B cell (primary cell): ENCODE measurements around the gene SDSL. TPM values are rescaled to one million over a fixed set of nuclear protein-coding genes. Genes with fewer than 3 reads are reported as not detected.

Experiments
- ATAC-seq: fragments of 200-7000 bp; cut with Tn5 transposase; one replicate; pipeline ENCODE4 v1.10.0; 2021; ENCODE audit warnings: low read depth, mild to moderate bottlenecking, moderate number of reproducible peaks, moderate library complexity
- CTCF ChIA-PET: fragments of 350-600 bp; sonication (Branson Sonifier 250); formaldehyde crosslinking; loops from one replicate; lab custom pipeline; 2021; ENCODE audit warnings: antibody characterized with exemption, inconsistent platforms; lab: Charles Lee
- POLR2A ChIA-PET: fragments of 350-600 bp; sonication (Branson Sonifier 250); formaldehyde crosslinking; loops from one replicate; lab custom pipeline; 2021; ENCODE audit warnings: antibody characterized with exemption; lab: Charles Lee
- DNase-seq: peaks from one replicate; pipeline ENCODE4 v3.0.0; 2013
- H2AFZ ChIP-seq: 2 replicates; pipeline ENCODE4 v1.6.1; 2012; ENCODE audit warnings: mild to moderate bottlenecking, low read depth, low read length; ENCODE audit not compliant: insufficient read depth, poor library complexity, severe bottlenecking
- H3K27ac ChIP-seq, 2 donors: 1 replicate in 1 of 2; 2 replicates in 1 of 2; pipeline ENCODE4 v1.5.1; 2012 to 2013; ENCODE audit warnings: low read length in 2 of 2, mild to moderate bottlenecking in 2 of 2, moderate library complexity in 1 of 2
- H3K27me3 ChIP-seq, 4 experiments: fragments of 200-600 bp in 1 of 4; sonication (generic) in 1 of 4; replicated peaks in 1 of 4; 1 replicate in 2 of 4; 2 replicates in 2 of 4; pipeline versions ENCODE4 v1.6.1 to v1.7.0; 2013 to 2016; ENCODE audit warnings: low read length in 3 of 4, mild to moderate bottlenecking in 2 of 4, mixed read lengths in 1 of 4, moderate library complexity in 1 of 4; ENCODE audit not compliant: insufficient read depth in 4 of 4, control insufficient read depth in 3 of 4; ENCODE audit errors: control extremely low read depth in 1 of 4
- H3K36me3 ChIP-seq, 2 experiments: replicated peaks in 1 of 2; 1 replicate in 1 of 2; 2 replicates in 1 of 2; pipeline versions ENCODE4 v1.6.1 to v1.7.1; 2013; ENCODE audit warnings: low read length in 1 of 2; ENCODE audit not compliant: insufficient read depth in 2 of 2, control insufficient read depth in 1 of 2; ENCODE audit errors: control extremely low read depth in 1 of 2, extremely low read depth in 1 of 2
- H3K4me1 ChIP-seq, 2 donors: fragments of 200-600 bp in 1 of 2; sonication (generic) in 1 of 2; 1 replicate in 1 of 2; 2 replicates in 1 of 2; pipeline versions ENCODE4 v1.5.1 to v1.6.1; 2013 to 2017; ENCODE audit warnings: low read length in 2 of 2; ENCODE audit not compliant: control insufficient read depth in 2 of 2, insufficient read depth in 2 of 2
- H3K4me2 ChIP-seq: replicated peaks from 2 replicates; pipeline ENCODE3; 2012; ENCODE audit warnings: mild to moderate bottlenecking, low read depth, low read length; ENCODE audit not compliant: poor library complexity, severe bottlenecking
- H3K4me3 ChIP-seq, 5 experiments: fragments of 200-600 bp in 1 of 5; sonication (generic) in 1 of 5; 1 replicate in 3 of 5; 2 replicates in 2 of 5; pipeline versions ENCODE4 v1.5.1 to v1.7.0; 2011 to 2016; ENCODE audit warnings: low read length in 4 of 5, mild to moderate bottlenecking in 4 of 5, low read depth in 2 of 5, control low read depth in 1 of 5, moderate library complexity in 1 of 5; ENCODE audit not compliant: insufficient read depth in 1 of 5; ENCODE audit errors: control extremely low read depth in 1 of 5, extremely low read depth in 1 of 5
- H3K79me2 ChIP-seq: fragments of 200-600 bp; sonication (generic); one replicate; pipeline ENCODE4 v1.6.0; 2016; ENCODE audit warnings: low read length; ENCODE audit not compliant: control insufficient read depth, insufficient read depth
- H3K9ac ChIP-seq: fragments of 200-600 bp; sonication (generic); 2 replicates; pipeline ENCODE4 v1.6.1; 2017; ENCODE audit warnings: mild to moderate bottlenecking, low read length, moderate library complexity
- H3K9me3 ChIP-seq, 3 donors: one replicate each; pipeline versions ENCODE4 v1.6.1 to v1.7.1; 2013; ENCODE audit warnings: low read length in 2 of 3; ENCODE audit not compliant: control insufficient read depth in 2 of 3, insufficient read depth in 1 of 3; ENCODE audit errors: control extremely low read depth in 1 of 3
- H4K20me1 ChIP-seq: 2 replicates; pipeline ENCODE4 v1.6.0; 2012; ENCODE audit warnings: mild to moderate bottlenecking, low read length; ENCODE audit not compliant: insufficient read depth, control insufficient read depth, poor library complexity, severe bottlenecking
- H3K27ac Mint-ChIP-seq: one replicate; pipeline ENCODE4 v1.8.0; 2021; ENCODE audit warnings: mixed read lengths
- H3K27me3 Mint-ChIP-seq: one replicate; pipeline ENCODE4 v1.8.0; 2021; ENCODE audit warnings: mixed read lengths
- H3K4me1 Mint-ChIP-seq: one replicate; pipeline ENCODE4 v1.8.0; 2021; ENCODE audit warnings: mixed read lengths
- H3K4me3 Mint-ChIP-seq: one replicate; pipeline ENCODE4 v1.8.0; 2021; ENCODE audit warnings: mixed read lengths
- H3K9me3 Mint-ChIP-seq: one replicate; pipeline ENCODE4 v1.8.0; 2022; ENCODE audit warnings: mixed read lengths; ENCODE audit not compliant: insufficient read depth
- EZH2 ChIP-seq: IDR thresholded peaks from 2 replicates; pipeline ENCODE4 v1.6.1; 2012; ENCODE audit warnings: borderline replicate concordance, low read depth, mild to moderate bottlenecking, moderate library complexity, low read length; ENCODE audit not compliant: insufficient read depth, poor library complexity, severe bottlenecking
- WGBS: methylation state at CpG from one replicate; pipeline ENCODE4 v1.1.5; 2013; ENCODE audit warnings: missing lambda C conversion rate; ENCODE audit not compliant: insufficient coverage; 5-methylcytosine and 5-hydroxymethylcytosine counted together
- intact Hi-C: fragments of 100-400 bp; cut with micrococcal nuclease; formaldehyde crosslinking; loops from one replicate; pipeline ENCODE4 v1.10.0; 2022
- polyA plus RNA-seq: library from polyadenylated mRNA; depleted of rRNA; stranded (reverse); fragments of >200 nt; gene quantifications from 2 replicates; pipeline ENCODE4 v1.2.3, GENCODE V29; 2012
- total RNA-seq, 2 donors: library from RNA; stranded (reverse); fragments of 120-200 nt in 1 of 2; gene quantifications; 1 replicate in 1 of 2; 2 replicates in 1 of 2; pipeline versions ENCODE4 v1.2.3 to v1.2.4, GENCODE V29; 2013 to 2022
- TF ChIP-seq, protein P1 (sequence below): fragments of 200-600 bp; IDR thresholded peaks from one replicate; pipeline ENCODE4 v1.8.0; 2022; ENCODE audit warnings: antibody characterized with exemption, mild to moderate bottlenecking

Gene SDSL
- total and polyA plus RNA-seq, 2 donors (not counting 1 experiment from before 2014, with no cell fraction given), result 0.15 to 0.64 TPM

DNA sequence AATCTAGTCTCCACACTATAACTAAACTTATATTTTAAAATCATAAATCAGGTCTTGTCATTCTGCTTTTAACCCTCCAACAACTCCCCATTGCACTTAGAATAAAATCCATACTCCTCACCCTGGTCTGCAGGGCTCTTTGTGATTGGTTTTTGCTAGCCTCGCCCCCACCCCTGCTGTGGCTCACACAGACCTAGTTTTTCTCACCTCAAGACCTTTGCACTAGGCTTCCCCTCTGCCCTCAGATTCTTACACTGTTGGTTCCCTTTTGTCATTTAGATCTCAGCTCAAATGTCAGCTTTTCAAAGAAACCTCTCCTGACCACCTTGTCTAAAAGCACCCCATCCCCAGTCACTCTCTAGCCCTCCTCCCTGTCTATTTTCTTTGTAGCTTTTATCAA lies 60.2 kb downstream of the SDSL start:
- H3K27ac Mint-ChIP-seq, result no peak overlapping the region
- intact Hi-C loops, result no loop called here
- H3K9me3 ChIP-seq, result peaks cover 0 to 25% (median 0%) of the 10 kb centered on the region in 3 donors
- no peak for ATAC-seq
- no peak overlapping the region for H2AFZ ChIP-seq
- WGBS, result 0% methylated on average over 1 of the region's 1 CpG
- ChIA-PET CTCF (no interaction called here), POLR2A (no interaction called here)
- peaks cover 82% of the 10 kb centered on the region for H3K27me3 Mint-ChIP-seq
- no peaks in the 10 kb centered on the region for H4K20me1 ChIP-seq
- peaks cover 0 to 62% (median 47%) of the 10 kb centered on the region in 4 experiments for H3K27me3 ChIP-seq
- H3K36me3 ChIP-seq, result no peaks in the 10 kb centered on the region
- peaks cover 2% of the 10 kb centered on the region for H3K9me3 Mint-ChIP-seq
- H3K79me2 ChIP-seq, result no peaks in the 10 kb centered on the region
- no peak for DNase-seq
- H3K4me3 Mint-ChIP-seq, result no peak overlapping the region
- no peak for TF ChIP-seq EZH2
- TF ChIP-seq, protein P1, sequence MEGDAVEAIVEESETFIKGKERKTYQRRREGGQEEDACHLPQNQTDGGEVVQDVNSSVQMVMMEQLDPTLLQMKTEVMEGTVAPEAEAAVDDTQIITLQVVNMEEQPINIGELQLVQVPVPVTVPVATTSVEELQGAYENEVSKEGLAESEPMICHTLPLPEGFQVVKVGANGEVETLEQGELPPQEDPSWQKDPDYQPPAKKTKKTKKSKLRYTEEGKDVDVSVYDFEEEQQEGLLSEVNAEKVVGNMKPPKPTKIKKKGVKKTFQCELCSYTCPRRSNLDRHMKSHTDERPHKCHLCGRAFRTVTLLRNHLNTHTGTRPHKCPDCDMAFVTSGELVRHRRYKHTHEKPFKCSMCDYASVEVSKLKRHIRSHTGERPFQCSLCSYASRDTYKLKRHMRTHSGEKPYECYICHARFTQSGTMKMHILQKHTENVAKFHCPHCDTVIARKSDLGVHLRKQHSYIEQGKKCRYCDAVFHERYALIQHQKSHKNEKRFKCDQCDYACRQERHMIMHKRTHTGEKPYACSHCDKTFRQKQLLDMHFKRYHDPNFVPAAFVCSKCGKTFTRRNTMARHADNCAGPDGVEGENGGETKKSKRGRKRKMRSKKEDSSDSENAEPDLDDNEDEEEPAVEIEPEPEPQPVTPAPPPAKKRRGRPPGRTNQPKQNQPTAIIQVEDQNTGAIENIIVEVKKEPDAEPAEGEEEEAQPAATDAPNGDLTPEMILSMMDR, result no peak
- no peaks in the 10 kb centered on the region for H3K4me1 ChIP-seq
- no peaks in the 10 kb centered on the region for H3K4me1 Mint-ChIP-seq
- H3K4me2 ChIP-seq, result no peak overlapping the region
- no peak overlapping the region for H3K27ac ChIP-seq
- H3K9ac ChIP-seq, result no peak overlapping the region
- H3K4me3 ChIP-seq, result no peak overlapping the region

DNA sequence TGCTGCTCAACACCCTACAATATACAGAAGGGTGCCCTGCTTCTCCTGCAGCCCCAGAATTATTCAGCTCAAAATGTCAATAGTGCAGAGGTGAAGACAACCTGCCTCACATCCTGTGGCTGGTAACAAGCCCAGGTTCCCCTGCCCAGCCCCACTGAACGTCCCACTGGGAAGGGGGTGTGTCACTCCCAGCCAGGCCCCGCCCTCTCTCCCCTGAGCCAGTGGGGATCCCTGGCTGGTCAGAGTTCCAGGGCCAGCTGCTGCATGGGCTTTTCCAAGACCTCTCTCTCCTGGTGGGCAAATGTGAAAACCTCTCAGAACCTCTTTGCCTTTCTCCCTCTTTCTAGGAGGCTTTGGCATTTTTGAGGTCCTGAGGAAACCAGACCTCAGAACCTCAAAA lies 63.1 kb downstream of the SDSL start:
- no peaks in the 10 kb centered on the region for H3K9me3 Mint-ChIP-seq
- no peak for TF ChIP-seq EZH2
- TF ChIP-seq, protein P1, result no peak
- no peaks in the 10 kb centered on the region for H3K79me2 ChIP-seq
- ATAC-seq (no peak), DNase-seq (no peak)
- no peak overlapping the region for H3K4me3 Mint-ChIP-seq
- 0% methylated on average over 2 of the region's 2 CpGs for WGBS
- no peak overlapping the region for H3K4me2 ChIP-seq
- H3K27ac Mint-ChIP-seq, result no peak overlapping the region
- H3K4me1 Mint-ChIP-seq, result no peaks in the 10 kb centered on the region
- H3K9me3 ChIP-seq, result no peaks in the 10 kb centered on the region
- H3K36me3 ChIP-seq, result no peaks in the 10 kb centered on the region
- H3K9ac ChIP-seq, result no peak overlapping the region
- no peaks in the 10 kb centered on the region for H4K20me1 ChIP-seq
- H3K27me3 ChIP-seq, result peaks cover 0 to 34% (median 27%) of the 10 kb centered on the region in 4 experiments
- H3K4me3 ChIP-seq, result no peak overlapping the region
- H2AFZ ChIP-seq, result no peak overlapping the region
- no peaks in the 10 kb centered on the region for H3K4me1 ChIP-seq
- intact Hi-C loops, result no loop called here
- peaks cover 72% of the 10 kb centered on the region for H3K27me3 Mint-ChIP-seq
- H3K27ac ChIP-seq, result no peak overlapping the region
- CTCF ChIA-PET, result no interaction called here
- POLR2A ChIA-PET, result no interaction called here
